ENCODE measurements around the gene STAG3. TPM values are rescaled to one million over a fixed set of nuclear protein-coding genes. Genes with fewer than 3 reads are reported as not detected.

The STAG3 gene
- total RNA-seq, 1 experiment from 2014 or later: 1.3 TPM

GRCh38 chr7:100160067-100160466, 17.7 kb upstream of the STAG3 start:
- H3K9me3 ChIP-seq (replicated peaks): no peaks in the 10 kb centered on the region
- no peak overlapping the region for H3K27ac ChIP-seq
- H3K4me1 ChIP-seq: peaks cover 3% of the 10 kb centered on the region; the same call in 1 of the 2 replicates
- H3K36me3 ChIP-seq: peaks cover 11% of the 10 kb centered on the region
- peak in 1 of 2 experiments; percentile 1 for DNase-seq
- no peak overlapping the region for H3K4me3 ChIP-seq
- no peaks in the 10 kb centered on the region for H3K27me3 ChIP-seq

- Histone ChIP-seq H3K4me3 (no peak overlapping the region), H3K36me3 (no peaks in the 10 kb centered on the region), H3K27me3 (no peaks in the 10 kb centered on the region), H3K27ac (no peak overlapping the region), H3K4me1 (peaks cover 8% of the 10 kb centered on the region), H3K9me3 (replicated peaks) (no peaks in the 10 kb centered on the region)
- no peak for DNase-seq
Measured at GRCh38 chr7:100163006-100163531, 14.6 kb upstream of the STAG3 start.

- Histone ChIP-seq H3K4me1 (peaks cover 8% of the 10 kb centered on the region), H3K36me3 (no peaks in the 10 kb centered on the region), H3K4me3 (no peak overlapping the region), H3K9me3 (replicated peaks) (no peaks in the 10 kb centered on the region), H3K27me3 (no peaks in the 10 kb centered on the region), H3K27ac (no peak overlapping the region)
- DNase-seq: no peak
Measured at GRCh38 chr7:100163871-100164270, 13.8 kb upstream of the STAG3 start.

- peaks cover 13% of the 10 kb centered on the region for H3K4me1 ChIP-seq
- no peaks in the 10 kb centered on the region for H3K27me3 ChIP-seq
- no peaks in the 10 kb centered on the region for H3K9me3 ChIP-seq (replicated peaks)
- H3K27ac ChIP-seq: no peak overlapping the region
- H3K36me3 ChIP-seq: no peaks in the 10 kb centered on the region
- H3K4me3 ChIP-seq: no peak overlapping the region
- DNase-seq: no peak
Measured at GRCh38 chr7:100166317-100166940, 11.3 kb upstream of the STAG3 start.

- peaks cover 13% of the 10 kb centered on the region for H3K4me1 ChIP-seq
- peak; percentile 52 to 62 for DNase-seq
- H3K36me3 ChIP-seq: no peaks in the 10 kb centered on the region
- peak overlapping the region; percentile 55 for H3K4me3 ChIP-seq
- H3K9me3 ChIP-seq (replicated peaks): no peaks in the 10 kb centered on the region
- no peak overlapping the region for H3K27ac ChIP-seq
- H3K27me3 ChIP-seq: no peaks in the 10 kb centered on the region
Measured at GRCh38 chr7:100166970-100167911, 10.5 kb upstream of the STAG3 start.

GRCh38 chr7:100167912-100168323, 9.8 kb upstream of the STAG3 start:
- no peaks in the 10 kb centered on the region for H3K27me3 ChIP-seq
- H3K9me3 ChIP-seq (replicated peaks): no peaks in the 10 kb centered on the region
- DNase-seq: peak in 1 of 2 experiments; percentile 45
- H3K27ac ChIP-seq: peak overlapping the region; percentile 63
- no peaks in the 10 kb centered on the region for H3K36me3 ChIP-seq
- H3K4me3 ChIP-seq: peak overlapping the region; percentile 55
- H3K4me1 ChIP-seq: peaks cover 13% of the 10 kb centered on the region

- peak in 1 of 2 experiments; percentile 53 for DNase-seq
- peaks cover 13% of the 10 kb centered on the region for H3K4me1 ChIP-seq
- peak overlapping the region; percentile 63 for H3K27ac ChIP-seq
- H3K9me3 ChIP-seq (replicated peaks): no peaks in the 10 kb centered on the region
- no peaks in the 10 kb centered on the region for H3K27me3 ChIP-seq
- peaks cover under 1% of the 10 kb centered on the region for H3K36me3 ChIP-seq
- H3K4me3 ChIP-seq: peak overlapping the region; percentile 55
Measured at GRCh38 chr7:100169147-100169850, 8.4 kb upstream of the STAG3 start.

- Histone ChIP-seq H3K9me3 (replicated peaks) (no peaks in the 10 kb centered on the region), H3K27me3 (no peaks in the 10 kb centered on the region), H3K4me3 (no peak overlapping the region), H3K27ac (no peak overlapping the region), H3K4me1 (peaks cover 13% of the 10 kb centered on the region), H3K36me3 (peaks cover 8% of the 10 kb centered on the region)
- DNase-seq: no peak
Measured at GRCh38 chr7:100170101-100170897, 7.4 kb upstream of the STAG3 start.

- H3K27ac ChIP-seq: no peak overlapping the region
- peaks cover 13% of the 10 kb centered on the region for H3K4me1 ChIP-seq
- no peak for DNase-seq
- peaks cover 8% of the 10 kb centered on the region for H3K36me3 ChIP-seq
- H3K9me3 ChIP-seq (replicated peaks): no peaks in the 10 kb centered on the region
- H3K4me3 ChIP-seq: no peak overlapping the region
- no peaks in the 10 kb centered on the region for H3K27me3 ChIP-seq
Measured at GRCh38 chr7:100171087-100171681, 6.5 kb upstream of the STAG3 start.

GRCh38 chr7:100171840-100172239, 5.9 kb upstream of the STAG3 start:
- peaks cover 8% of the 10 kb centered on the region for H3K36me3 ChIP-seq
- no peaks in the 10 kb centered on the region for H3K27me3 ChIP-seq
- H3K4me1 ChIP-seq: peaks cover 16% of the 10 kb centered on the region
- no peak for DNase-seq
- no peak overlapping the region for H3K27ac ChIP-seq
- H3K9me3 ChIP-seq (replicated peaks): no peaks in the 10 kb centered on the region
- H3K4me3 ChIP-seq: no peak overlapping the region

GRCh38 chr7:100173806-100174495, 3.8 kb upstream of the STAG3 start:
- peaks cover 8% of the 10 kb centered on the region for H3K36me3 ChIP-seq
- no peaks in the 10 kb centered on the region for H3K27me3 ChIP-seq
- H3K9me3 ChIP-seq (replicated peaks): no peaks in the 10 kb centered on the region
- peaks cover 8% of the 10 kb centered on the region; the same call in 1 of the 2 replicates for H3K4me1 ChIP-seq
- no peak for DNase-seq
- H3K27ac ChIP-seq: no peak overlapping the region
- no peak overlapping the region for H3K4me3 ChIP-seq

GRCh38 chr7:100174582-100174981, 3.1 kb upstream of the STAG3 start:
- H3K4me3 ChIP-seq: no peak overlapping the region
- H3K27me3 ChIP-seq: no peaks in the 10 kb centered on the region
- no peak for DNase-seq
- peaks cover 4% of the 10 kb centered on the region; the same call in 1 of the 2 replicates for H3K4me1 ChIP-seq
- H3K9me3 ChIP-seq (replicated peaks): no peaks in the 10 kb centered on the region
- peaks cover 8% of the 10 kb centered on the region for H3K36me3 ChIP-seq
- no peak overlapping the region for H3K27ac ChIP-seq

- H3K27me3 ChIP-seq: no peaks in the 10 kb centered on the region
- H3K9me3 ChIP-seq (replicated peaks): no peaks in the 10 kb centered on the region
- DNase-seq: no peak
- H3K36me3 ChIP-seq: peaks cover 8% of the 10 kb centered on the region
- no peak overlapping the region for H3K4me3 ChIP-seq
- H3K4me1 ChIP-seq: 0 out of 2 replicates have a peak, but pooled peaks cover 3% of the 10 kb centered on the region
- H3K27ac ChIP-seq: no peak overlapping the region
Measured at GRCh38 chr7:100175296-100175935, 2.3 kb upstream of the STAG3 start.
